ENCODE results near the gene PVRIG.
"Not testable (repeated sequence)": the region's sequence is repeated elsewhere in the genome, so short reads cannot be mapped to it uniquely, and the experiment has no call there.

The PVRIG gene

GRCh38 chr7:100224891-100225290, 5.1 kb downstream of the PVRIG start:
- in situ Hi-C loops (cut with MboI; ENCODE audit: low sequenced_read_pairs) = not testable (repeated sequence)

- in situ Hi-C loops (cut with MboI; ENCODE audit: low sequenced_read_pairs) = not testable (repeated sequence)
These were observed 15.0 kb downstream of the PVRIG start for GRCh38 chr7:100234660-100235317.

- in situ Hi-C loops (cut with MboI; ENCODE audit: low sequenced_read_pairs) = not testable (repeated sequence)
These were observed 20.2 kb downstream of the PVRIG start for GRCh38 chr7:100239975-100240374.

- in situ Hi-C loops (cut with MboI; ENCODE audit: low sequenced_read_pairs) = not testable (repeated sequence)
These were observed 23.6 kb downstream of the PVRIG start for GRCh38 chr7:100243385-100243784.

GRCh38 chr7:100244988-100245605, 25.3 kb downstream of the PVRIG start:
- in situ Hi-C loops (cut with MboI; ENCODE audit: low sequenced_read_pairs) = not testable (repeated sequence)

- in situ Hi-C loops (cut with MboI; ENCODE audit: low sequenced_read_pairs) = not testable (repeated sequence)
These were observed 26.5 kb downstream of the PVRIG start for GRCh38 chr7:100246121-100246864.

- in situ Hi-C loops (cut with MboI; ENCODE audit: low sequenced_read_pairs) = not testable (repeated sequence)
These were observed 27.1 kb downstream of the PVRIG start for GRCh38 chr7:100246865-100247137.

GRCh38 chr7:100247152-100247757, 27.5 kb downstream of the PVRIG start:
- in situ Hi-C loops (cut with MboI; ENCODE audit: low sequenced_read_pairs) = no loop called here

GRCh38 chr7:100248483-100248882, 28.7 kb downstream of the PVRIG start:
- in situ Hi-C loops (cut with MboI; ENCODE audit: low sequenced_read_pairs) = no loop called here

GRCh38 chr7:100257017-100257416, 37.3 kb downstream of the PVRIG start:
- in situ Hi-C loops (cut with MboI; ENCODE audit: low sequenced_read_pairs) = no loop called here

- in situ Hi-C loops (cut with MboI; ENCODE audit: low sequenced_read_pairs) = not testable (repeated sequence)
These were observed 40.2 kb downstream of the PVRIG start for GRCh38 chr7:100259984-100260383.

- in situ Hi-C loops (cut with MboI; ENCODE audit: low sequenced_read_pairs) = not testable (repeated sequence)
These were observed 43.1 kb downstream of the PVRIG start for GRCh38 chr7:100262896-100263295.

- in situ Hi-C loops (cut with MboI; ENCODE audit: low sequenced_read_pairs) = not testable (repeated sequence)
These were observed 44.5 kb downstream of the PVRIG start for GRCh38 chr7:100264223-100264622.

GRCh38 chr7:100264669-100265165, 45.0 kb downstream of the PVRIG start:
- in situ Hi-C loops (cut with MboI; ENCODE audit: low sequenced_read_pairs) = not testable (repeated sequence)

- in situ Hi-C loops (cut with MboI; ENCODE audit: low sequenced_read_pairs) = not testable (repeated sequence)
These were observed 46.1 kb downstream of the PVRIG start for GRCh38 chr7:100265851-100266250.

- in situ Hi-C loops (cut with MboI; ENCODE audit: low sequenced_read_pairs) = no loop called here
These were observed 47.0 kb downstream of the PVRIG start for GRCh38 chr7:100266576-100267354.

- in situ Hi-C loops (cut with MboI; ENCODE audit: low sequenced_read_pairs) = no loop called here
These were observed 47.9 kb downstream of the PVRIG start for GRCh38 chr7:100267648-100268047.

GRCh38 chr7:100268882-100269281, 49.1 kb downstream of the PVRIG start:
- in situ Hi-C loops (cut with MboI; ENCODE audit: low sequenced_read_pairs) = not testable (repeated sequence)

- in situ Hi-C loops (cut with MboI; ENCODE audit: low sequenced_read_pairs) = not testable (repeated sequence)
These were observed 49.7 kb downstream of the PVRIG start for GRCh38 chr7:100269306-100270045.
